Hepatocyte (in vitro differentiated cells): ENCODE results near the gene CD40.

ENCODE experiments used
- EZH2phosphoT487 ChIP-seq: fragments of 200-600 bp; sonication (generic); IDR thresholded peaks from one replicate; pipeline ENCODE4 v1.6.1; 2018; ENCODE audit warnings: antibody characterized with exemption, mild to moderate bottlenecking, low read depth, moderate library complexity; ENCODE audit not compliant: unreplicated experiment, severe bottlenecking
- TF ChIP-seq, protein P1 (sequence below): fragments of 200-600 bp; sonication (generic); IDR thresholded peaks from 2 replicates; pipeline ENCODE4 v1.5.1; 2016; ENCODE audit warnings: antibody characterized with exemption, mild to moderate bottlenecking; ENCODE audit not compliant: poor library complexity

DNA sequence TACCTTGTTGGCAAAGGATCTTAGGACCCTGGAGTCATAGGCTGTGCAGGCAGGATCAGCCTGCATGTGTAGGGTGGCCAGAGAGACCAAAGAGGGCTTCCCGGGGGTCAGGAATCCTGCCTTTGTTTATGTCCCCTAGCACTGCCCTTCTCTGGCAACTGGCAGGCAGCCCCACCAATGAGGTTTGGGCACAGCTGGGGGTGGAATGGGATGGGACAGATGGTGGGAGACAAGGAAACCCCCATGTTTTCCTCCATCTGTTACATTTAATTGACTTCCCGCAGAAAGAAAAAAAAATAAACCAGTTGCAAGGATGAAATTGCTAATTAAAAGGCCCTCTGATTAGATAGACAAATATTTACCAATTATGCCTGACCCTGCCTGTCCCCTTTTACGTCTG, 27.6 kb downstream of the CD40 start:
- TF ChIP-seq, protein P1, sequence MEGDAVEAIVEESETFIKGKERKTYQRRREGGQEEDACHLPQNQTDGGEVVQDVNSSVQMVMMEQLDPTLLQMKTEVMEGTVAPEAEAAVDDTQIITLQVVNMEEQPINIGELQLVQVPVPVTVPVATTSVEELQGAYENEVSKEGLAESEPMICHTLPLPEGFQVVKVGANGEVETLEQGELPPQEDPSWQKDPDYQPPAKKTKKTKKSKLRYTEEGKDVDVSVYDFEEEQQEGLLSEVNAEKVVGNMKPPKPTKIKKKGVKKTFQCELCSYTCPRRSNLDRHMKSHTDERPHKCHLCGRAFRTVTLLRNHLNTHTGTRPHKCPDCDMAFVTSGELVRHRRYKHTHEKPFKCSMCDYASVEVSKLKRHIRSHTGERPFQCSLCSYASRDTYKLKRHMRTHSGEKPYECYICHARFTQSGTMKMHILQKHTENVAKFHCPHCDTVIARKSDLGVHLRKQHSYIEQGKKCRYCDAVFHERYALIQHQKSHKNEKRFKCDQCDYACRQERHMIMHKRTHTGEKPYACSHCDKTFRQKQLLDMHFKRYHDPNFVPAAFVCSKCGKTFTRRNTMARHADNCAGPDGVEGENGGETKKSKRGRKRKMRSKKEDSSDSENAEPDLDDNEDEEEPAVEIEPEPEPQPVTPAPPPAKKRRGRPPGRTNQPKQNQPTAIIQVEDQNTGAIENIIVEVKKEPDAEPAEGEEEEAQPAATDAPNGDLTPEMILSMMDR, result no peak
- no peak for TF ChIP-seq EZH2phosphoT487
